Lower leg skin (tissue), 4 donors: ENCODE results near the gene SOD2. TPM values are rescaled to one million over a fixed set of nuclear protein-coding genes. Genes with fewer than 3 reads are reported as not detected.
"Not testable (repeated sequence)": the region's sequence is repeated elsewhere in the genome, so short reads cannot be mapped to it uniquely, and the experiment has no call there.

Experiments used
- DNase-seq, 2 donors: peaks; one replicate each; pipeline ENCODE4 v3.0.0-alpha.2; 2019; ENCODE audit warnings: low spot score in 2 of 2
- H3K4me3 ChIP-seq: fragments of 200-600 bp; sonication (generic); 2 replicates; pipeline ENCODE4 v1.5.1; 2017; ENCODE audit warnings: mild to moderate bottlenecking, low read depth; ENCODE audit not compliant: poor library complexity, severe bottlenecking
- CTCF ChIP-seq, 3 donors: fragments of 450-650 bp; IDR thresholded peaks; one replicate each; pipeline ENCODE4 v1.5.1; 2016; ENCODE audit warnings: antibody characterized with exemption in 3 of 3, mild to moderate bottlenecking in 3 of 3, moderate library complexity in 2 of 3
- POLR2A ChIP-seq, 2 donors: fragments of 450-650 bp; IDR thresholded peaks; one replicate each; pipeline ENCODE4 v1.6.1; 2016 to 2017; ENCODE audit warnings: antibody characterized with exemption in 2 of 2, mild to moderate bottlenecking in 1 of 2, moderate library complexity in 1 of 2
- WGBS, 2 donors: methylation state at CpG; one replicate each; pipeline ENCODE4 v1.1.5; 2018; 5-methylcytosine and 5-hydroxymethylcytosine counted together
- intact Hi-C: fragments of 100-400 bp; cut with DNase I; formaldehyde crosslinking; loops from one replicate; pipeline ENCODE4 v1.15.0; 2023; ENCODE audit warnings: low total_unique reads
- total RNA-seq, 4 donors: library from RNA; depleted of rRNA; stranded (reverse); fragments of >200 nt; gene quantifications; one replicate each; pipeline ENCODE4 v1.1.0, GENCODE V29; 2016

Gene SOD2
- total RNA-seq, 4 donors from 2014 or later: 117 to 280 (median 190) TPM

- peak; percentile 56 to 89 for DNase-seq
- H3K4me3 ChIP-seq: peak overlapping the region; percentile 94
- WGBS, 2 donors: 2% methylated on average over 29 to 32 of the region's 66 CpGs
- no peak for TF ChIP-seq POLR2A (IDR thresholded peaks at IDR 0.05)
- no peak for TF ChIP-seq CTCF (IDR thresholded peaks at IDR 0.05)
- intact Hi-C loops: loop anchor here (10.0 kb wide), 2 partner anchors 72 to 242 kb away; partner anchors contain the start of gene ACAT2
Observed at GRCh38 chr6:159692303-159693127, 526 bp downstream of the SOD2 start.

- H3K4me3 ChIP-seq: peak overlapping the region; percentile 94
- TF ChIP-seq CTCF (IDR thresholded peaks at IDR 0.05) (no peak), POLR2A (IDR thresholded peaks at IDR 0.05) (no peak)
- WGBS, 2 donors: 24 to 36% methylated on average over 7 of the region's 7 CpGs
- DNase-seq: peak in 1 of 2 donors; percentile 85
- intact Hi-C loops: loop anchor here (10.0 kb wide), 2 partner anchors 73 to 243 kb away; partner anchors contain the start of gene ACAT2
Observed at GRCh38 chr6:159691963-159692287, 1.1 kb downstream of the SOD2 start.

- peak in 1 of 2 donors; percentile 61 for DNase-seq
- peak overlapping the region; percentile 94 for H3K4me3 ChIP-seq
- TF ChIP-seq CTCF (IDR thresholded peaks at IDR 0.05) (peak in 2 of 3 donors; percentile 61 to 97), POLR2A (IDR thresholded peaks at IDR 0.05) (no peak)
- WGBS, 2 donors: 5 to 10% methylated on average over 11 of the region's 11 CpGs
- intact Hi-C loops: loop anchor here (10.0 kb wide), 2 partner anchors 73 to 243 kb away; partner anchors contain the start of gene ACAT2
Observed at GRCh38 chr6:159691133-159691962, 1.7 kb downstream of the SOD2 start.

GRCh38 chr6:159690135-159690534 is 2.9 kb downstream of the SOD2 start:
- DNase-seq: peak in 1 of 2 donors; percentile 64
- intact Hi-C loops: loop anchor here (10.0 kb wide), 2 partner anchors 75 to 245 kb away; partner anchors contain the start of gene ACAT2
- not testable (repeated sequence) for H3K4me3 ChIP-seq
- WGBS, 2 donors: 91 to 95% methylated on average over 13 of the region's 13 CpGs

- 80 to 87% methylated on average over 6 of the region's 6 CpGs for WGBS, 2 donors
- intact Hi-C loops: no loop called here
- no peak overlapping the region for H3K4me3 ChIP-seq
- TF ChIP-seq CTCF (IDR thresholded peaks at IDR 0.05): no peak
- no peak for TF ChIP-seq POLR2A (IDR thresholded peaks at IDR 0.05)
- DNase-seq: no peak
Observed at GRCh38 chr6:159689001-159689400, 4.0 kb downstream of the SOD2 start.
